Fibroblast of mammary gland (primary cell): ENCODE data around the gene PCSK5.
A peak's percentile ranks its signal among the peaks of the same experiment; 100 is the strongest.
"Not testable (repeated sequence)": the region's sequence is repeated elsewhere in the genome, so short reads cannot be mapped to it uniquely, and the experiment has no call there.

ENCODE experiments used
- DNase-seq: peaks from one replicate; pipeline ENCODE4 v3.0.0-alpha.2; 2010; ENCODE audit warnings: low read depth
- H3K4me3 ChIP-seq: 2 replicates; pipeline ENCODE4 v1.5.1; 2011; ENCODE audit warnings: low read depth, mild to moderate bottlenecking, low read length, moderate library complexity; ENCODE audit not compliant: control insufficient read depth
- TF ChIP-seq, protein P1 (sequence below): conservative IDR thresholded peaks from 2 replicates; pipeline ENCODE4 v1.5.1; 2011; ENCODE audit warnings: low read depth, low read length, inconsistent platforms; ENCODE audit not compliant: control insufficient read depth, insufficient read depth

PCSK5 gene

DNA sequence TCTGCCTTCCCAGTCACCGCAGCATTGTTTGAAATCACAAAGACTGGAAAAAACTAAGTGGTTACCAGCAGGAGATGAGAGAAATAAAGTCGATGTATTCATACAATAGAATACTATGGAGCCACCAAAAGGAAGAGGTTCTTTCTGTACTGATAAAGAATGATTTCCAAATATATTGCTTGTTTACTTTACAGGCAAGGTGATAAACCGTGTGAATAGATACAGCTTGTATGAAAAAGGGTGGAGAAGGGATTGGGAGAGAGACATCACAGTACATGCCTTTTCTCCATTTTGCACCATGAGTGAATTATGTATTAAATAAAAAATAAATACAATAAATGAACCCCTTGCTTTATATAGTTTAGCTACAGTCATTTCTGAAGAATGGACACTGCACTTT is 412.1 kb downstream of the PCSK5 start:
- TF ChIP-seq, protein P1, sequence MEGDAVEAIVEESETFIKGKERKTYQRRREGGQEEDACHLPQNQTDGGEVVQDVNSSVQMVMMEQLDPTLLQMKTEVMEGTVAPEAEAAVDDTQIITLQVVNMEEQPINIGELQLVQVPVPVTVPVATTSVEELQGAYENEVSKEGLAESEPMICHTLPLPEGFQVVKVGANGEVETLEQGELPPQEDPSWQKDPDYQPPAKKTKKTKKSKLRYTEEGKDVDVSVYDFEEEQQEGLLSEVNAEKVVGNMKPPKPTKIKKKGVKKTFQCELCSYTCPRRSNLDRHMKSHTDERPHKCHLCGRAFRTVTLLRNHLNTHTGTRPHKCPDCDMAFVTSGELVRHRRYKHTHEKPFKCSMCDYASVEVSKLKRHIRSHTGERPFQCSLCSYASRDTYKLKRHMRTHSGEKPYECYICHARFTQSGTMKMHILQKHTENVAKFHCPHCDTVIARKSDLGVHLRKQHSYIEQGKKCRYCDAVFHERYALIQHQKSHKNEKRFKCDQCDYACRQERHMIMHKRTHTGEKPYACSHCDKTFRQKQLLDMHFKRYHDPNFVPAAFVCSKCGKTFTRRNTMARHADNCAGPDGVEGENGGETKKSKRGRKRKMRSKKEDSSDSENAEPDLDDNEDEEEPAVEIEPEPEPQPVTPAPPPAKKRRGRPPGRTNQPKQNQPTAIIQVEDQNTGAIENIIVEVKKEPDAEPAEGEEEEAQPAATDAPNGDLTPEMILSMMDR, result no peak
- no peak for DNase-seq
- H3K4me3 ChIP-seq, result no peak overlapping the region

DNA sequence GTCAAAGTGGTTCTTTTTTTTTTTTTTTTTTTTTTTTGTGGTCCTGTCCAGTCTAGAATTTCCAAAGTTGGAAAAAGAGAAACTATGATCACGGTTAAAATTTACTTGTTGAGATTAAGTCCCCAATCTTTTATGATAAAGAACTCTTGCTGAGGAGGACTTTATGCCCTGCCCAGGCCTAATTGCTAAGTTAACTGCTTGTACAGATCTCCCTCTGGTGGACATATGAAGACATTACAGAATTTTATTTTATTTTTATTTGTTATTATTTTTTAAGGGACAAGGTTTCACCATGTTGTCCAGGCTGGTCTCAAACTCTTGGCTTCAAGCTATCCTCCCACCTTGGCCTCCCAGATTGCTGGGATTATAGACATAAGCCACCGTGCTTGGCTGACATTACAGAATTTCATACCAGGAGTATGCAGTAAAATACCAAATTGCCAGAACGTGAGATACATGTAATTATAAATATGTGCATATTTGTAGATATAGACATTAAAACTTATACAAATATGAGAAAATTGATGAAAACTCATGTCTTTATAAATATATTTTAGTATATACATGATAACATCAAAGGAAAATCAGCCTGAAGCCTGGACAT is 412.6 kb downstream of the PCSK5 start:
- H3K4me3 ChIP-seq, result no peak overlapping the region
- DNase-seq, result peak; percentile 67
- TF ChIP-seq, protein P1, result peak; percentile 60

DNA sequence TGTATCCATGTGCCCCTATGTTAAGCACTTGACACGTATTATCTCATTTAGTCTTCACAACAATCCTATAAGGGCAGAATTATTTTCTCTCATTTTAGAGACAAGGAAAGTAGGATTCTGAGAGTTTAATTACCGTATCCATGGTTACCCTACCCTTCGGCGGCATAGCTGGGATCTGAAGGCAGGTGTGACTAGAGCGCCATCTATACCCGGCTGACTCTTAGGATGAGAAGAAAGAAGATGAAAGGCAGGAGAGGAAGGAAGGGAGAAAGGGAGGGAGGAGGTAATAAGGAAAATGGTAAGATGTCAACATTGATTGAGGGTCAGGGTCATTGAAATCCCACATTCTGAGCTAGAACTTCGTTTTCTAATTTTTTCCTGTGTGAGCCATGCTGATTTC is 416.6 kb downstream of the PCSK5 start:
- not testable (repeated sequence) for H3K4me3 ChIP-seq, DNase-seq
- TF ChIP-seq, protein P1, result peak; percentile 9

DNA sequence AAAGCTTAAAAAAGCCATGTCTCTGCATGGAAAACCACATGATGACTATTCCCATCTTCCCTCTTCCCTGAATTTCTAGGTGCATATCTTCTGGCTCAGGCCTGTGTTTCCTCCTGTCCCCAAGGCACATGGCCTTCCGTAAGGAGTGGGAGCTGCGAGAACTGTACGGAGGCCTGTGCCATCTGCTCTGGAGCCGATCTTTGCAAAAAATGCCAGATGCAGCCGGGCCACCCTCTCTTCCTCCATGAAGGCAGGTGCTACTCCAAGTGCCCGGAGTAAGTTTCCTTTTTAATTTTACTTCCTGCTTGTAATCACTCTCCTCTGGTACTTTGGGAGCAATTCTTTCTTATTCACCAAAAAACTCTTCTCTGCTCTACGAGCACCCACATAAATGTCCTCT is 420.1 kb downstream of the PCSK5 start:
- TF ChIP-seq, protein P1, result no peak
- no peak for DNase-seq

DNA sequence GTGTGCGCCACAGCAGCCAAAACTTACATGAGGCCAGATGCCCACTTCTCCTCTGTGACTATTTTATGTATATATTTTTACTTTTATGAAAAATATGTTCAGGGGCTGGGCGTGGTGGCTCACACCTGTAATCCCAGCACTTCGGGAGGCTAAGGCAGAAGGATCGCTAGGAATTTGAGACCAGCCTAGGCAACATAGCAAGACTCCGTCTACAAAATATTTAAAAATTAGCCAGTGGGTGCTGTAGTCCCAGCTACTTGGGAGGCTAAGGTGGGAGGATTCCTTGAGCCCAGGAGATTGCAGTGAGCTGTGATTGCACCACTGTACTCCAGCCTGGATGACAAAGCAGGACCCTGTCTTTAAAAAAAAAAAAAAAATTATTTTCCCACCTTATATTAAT is 420.5 kb downstream of the PCSK5 start:
- TF ChIP-seq, protein P1, result no peak
- no peak overlapping the region for H3K4me3 ChIP-seq

More for the DNA sequence above, 420.1 kb downstream of the PCSK5 start:
- H3K4me3 ChIP-seq, result no peak overlapping the region

DNA sequence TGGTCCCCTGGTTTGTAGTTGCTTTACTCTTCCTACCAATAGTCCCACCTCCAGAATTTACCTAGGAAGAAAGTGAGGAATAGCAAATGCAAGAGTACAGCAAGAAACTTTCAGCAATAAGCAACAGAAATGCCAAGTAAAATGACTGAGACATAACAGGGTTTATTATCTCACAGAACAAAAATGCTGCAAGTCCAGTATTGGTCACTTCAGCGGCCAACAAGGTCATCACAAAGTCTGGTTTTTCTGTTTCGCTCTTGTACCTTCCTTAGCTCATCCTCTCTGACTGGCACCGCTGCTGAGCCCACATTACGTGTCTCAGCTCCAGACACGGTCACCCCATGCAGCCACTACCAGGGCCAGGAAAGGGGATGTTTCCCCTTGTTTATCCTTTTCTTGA is 421.1 kb downstream of the PCSK5 start:
- H3K4me3 ChIP-seq, result no peak overlapping the region
- TF ChIP-seq, protein P1, result no peak
- DNase-seq, result no peak

More for the DNA sequence above, 420.5 kb downstream of the PCSK5 start:
- no peak for DNase-seq

DNA sequence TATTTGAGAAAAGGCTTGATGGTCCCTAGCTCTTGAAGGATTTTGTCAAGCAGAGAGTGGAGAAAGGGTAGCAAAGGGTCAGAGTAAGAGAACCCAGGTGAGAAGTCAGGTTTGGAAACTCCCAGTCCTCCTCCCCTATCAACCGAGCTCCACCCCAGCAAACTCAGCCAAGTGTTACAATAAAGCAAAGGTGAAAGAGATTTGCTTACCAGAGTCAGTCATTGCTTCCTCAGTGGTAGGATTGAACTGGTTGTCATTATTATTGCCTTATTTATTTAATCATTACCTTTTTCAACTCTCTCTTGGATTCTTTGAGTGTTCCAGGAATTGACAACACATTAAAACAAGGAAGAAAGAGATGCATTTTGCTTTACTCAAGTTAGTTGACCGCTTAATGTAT is 423.3 kb downstream of the PCSK5 start:
- DNase-seq, result no peak
- TF ChIP-seq, protein P1, result no peak
- H3K4me3 ChIP-seq, result no peak overlapping the region
